Urothelium cell line (cell line): ENCODE measurements around the gene PLS3.
A peak's percentile ranks its signal among the peaks of the same experiment; 100 is the strongest.

Experiments
- DNase-seq: peaks from one replicate; pipeline ENCODE4 v3.0.0; 2011; ENCODE audit warnings: low spot score, mixed read lengths
- FAIRE-seq: peaks from 2 replicates; lab custom pipeline; 2011; peaks lifted over from hg19 to GRCh38; lab: Jason Lieb, UNC

Gene PLS3

DNA sequence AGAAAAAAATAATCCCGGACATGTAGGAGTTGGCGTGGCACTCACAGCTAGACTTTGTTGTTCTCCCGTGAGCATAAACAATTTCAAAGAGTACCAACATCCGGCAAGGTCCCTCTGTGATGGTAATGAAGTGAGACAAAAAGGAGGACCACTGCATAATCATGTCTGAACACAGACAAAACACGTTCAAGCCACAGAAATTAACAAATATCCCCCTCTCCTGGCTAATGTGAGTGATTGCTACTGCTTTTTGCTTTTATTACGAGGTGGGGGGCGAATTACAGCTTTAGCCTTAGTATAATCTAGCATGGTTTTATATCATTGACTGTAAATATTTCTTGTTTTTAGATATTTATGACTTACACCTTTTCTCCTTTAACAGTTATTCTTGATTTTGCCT is 118.5 kb downstream of the PLS3 start:
- DNase-seq: peak; percentile 5
- no peak for FAIRE-seq

DNA sequence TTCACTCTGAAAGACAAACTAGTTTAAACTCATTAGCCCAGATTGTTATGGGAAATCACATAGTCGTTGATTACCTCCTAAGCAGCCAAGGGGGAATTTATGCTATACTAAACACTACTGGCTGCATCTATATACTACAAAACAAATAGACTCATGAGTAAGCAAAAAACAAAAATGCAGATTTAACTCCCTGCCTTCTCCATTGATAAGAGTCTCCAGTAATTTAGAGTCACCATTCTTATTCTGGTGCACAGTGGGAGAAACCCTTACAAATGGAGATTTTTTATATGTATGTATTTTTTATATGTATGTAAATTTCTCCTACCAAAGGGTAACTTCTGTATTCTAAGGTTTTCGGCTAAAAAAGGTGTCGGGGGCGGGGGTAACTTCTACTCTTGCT is 126.6 kb downstream of the PLS3 start:
- no peak for DNase-seq
- no peak for FAIRE-seq

DNA sequence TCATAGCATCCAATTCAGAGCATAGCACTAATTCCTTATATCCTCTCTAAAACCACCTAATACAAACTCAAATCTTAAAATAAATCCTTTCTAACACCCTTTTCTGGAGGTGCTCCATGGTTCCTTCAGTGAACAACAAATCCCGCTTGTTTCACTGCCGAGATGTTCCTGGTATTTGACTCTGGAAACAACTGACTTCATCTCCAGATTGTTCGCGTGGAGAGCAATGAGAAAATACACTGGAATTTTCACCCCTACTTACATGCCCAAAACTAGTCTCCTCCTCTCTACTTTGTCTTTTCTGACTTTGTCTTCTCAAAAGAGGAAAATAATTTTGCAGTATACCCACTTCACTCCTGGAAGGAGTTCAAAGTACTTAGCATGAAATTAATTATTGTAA is 129.0 kb downstream of the PLS3 start:
- no peak for DNase-seq

DNA sequence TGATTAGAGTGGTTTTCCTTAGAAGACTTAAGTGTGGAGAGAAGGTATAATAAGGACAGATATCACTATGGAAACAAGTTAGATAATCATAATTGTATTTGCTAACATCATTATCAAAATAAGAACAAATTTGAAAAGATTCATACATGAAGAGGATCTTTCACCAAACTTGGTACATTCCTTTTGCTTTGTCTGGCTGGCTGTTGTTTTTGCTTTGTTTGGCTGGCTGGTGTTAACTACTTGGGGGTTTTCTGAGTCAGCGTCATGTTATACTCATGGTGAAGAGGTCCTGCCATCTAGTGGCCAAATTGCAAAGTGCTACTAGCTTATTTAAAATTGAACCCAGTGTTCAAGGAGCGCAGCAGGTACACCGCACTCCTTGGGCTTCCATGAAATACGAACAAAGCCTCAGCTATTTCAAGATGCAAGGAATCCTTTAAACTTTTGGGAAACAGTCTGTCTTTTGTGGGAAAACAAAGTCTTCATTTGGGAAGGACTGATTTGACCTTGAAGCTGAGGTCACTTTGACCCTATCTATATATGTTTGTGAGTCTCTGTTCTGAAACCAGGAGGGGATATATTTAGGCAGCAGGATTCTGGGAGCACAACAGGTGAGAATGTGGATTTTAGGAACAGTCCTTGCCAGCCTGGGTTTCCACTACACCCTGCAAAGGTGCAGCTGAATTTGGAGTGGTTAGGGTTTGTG is 129.7 kb downstream of the PLS3 start:
- FAIRE-seq (no peak), DNase-seq (peak; percentile 32)

More for the DNA sequence above, 129.0 kb downstream of the PLS3 start:
- FAIRE-seq: no peak

DNA sequence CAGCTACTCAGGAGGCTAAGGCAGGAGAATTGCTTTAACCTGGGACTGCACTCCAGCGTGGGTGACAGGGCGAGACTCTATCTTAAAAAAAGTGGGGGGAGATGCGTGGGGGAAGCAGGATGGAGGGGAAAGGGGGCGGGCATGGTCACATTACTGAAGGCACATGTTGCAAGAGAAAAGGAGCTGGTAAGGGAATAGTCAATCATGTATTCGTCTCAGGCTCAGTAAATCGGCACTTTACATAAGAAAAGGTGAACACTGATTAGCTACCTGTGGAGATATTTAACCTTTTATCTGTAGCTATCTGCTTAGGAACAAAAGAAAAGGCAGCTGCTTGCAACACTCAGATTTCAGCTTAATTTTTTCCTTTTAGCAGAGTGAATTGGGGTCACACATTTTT is 132.5 kb downstream of the PLS3 start:
- DNase-seq (no peak), FAIRE-seq (no peak)

DNA sequence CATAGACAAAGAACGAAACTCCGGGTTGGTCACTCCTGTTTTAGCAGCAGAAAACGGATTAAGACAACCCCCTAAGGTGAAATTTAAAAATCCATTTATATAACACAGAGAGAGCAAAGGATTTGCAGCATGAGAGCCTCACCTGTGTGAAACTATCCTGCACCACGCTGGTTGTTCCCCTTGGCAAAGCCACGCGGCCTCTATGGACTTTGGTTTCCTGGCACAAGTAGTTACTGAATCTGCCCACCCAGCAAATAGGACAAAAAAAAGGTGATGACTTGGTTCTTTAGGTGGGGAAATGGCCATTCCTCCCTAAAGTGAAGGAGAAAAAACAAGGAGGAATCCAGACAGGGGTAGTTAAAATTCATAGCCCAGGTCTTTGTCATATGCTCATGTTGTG is 133.1 kb downstream of the PLS3 start:
- no peak for DNase-seq
- FAIRE-seq: no peak

DNA sequence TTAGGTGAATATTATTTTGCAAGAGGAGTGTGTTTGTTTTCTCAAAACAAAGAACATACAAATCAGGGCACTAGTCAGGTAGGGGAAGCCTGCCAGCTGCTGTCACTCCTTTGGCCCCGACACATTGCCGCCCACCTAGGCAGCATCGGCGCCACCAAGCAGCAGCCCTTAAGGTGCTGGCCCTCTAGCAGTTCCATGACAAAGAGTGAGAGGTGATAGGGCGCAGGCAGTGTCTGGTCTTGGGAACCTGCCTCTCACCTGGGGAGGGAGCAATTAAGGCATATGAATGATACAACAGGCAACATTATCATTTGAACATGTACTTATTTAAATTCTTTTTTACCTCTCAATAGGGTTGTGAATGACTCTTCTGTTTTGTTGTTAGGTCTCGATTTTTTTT is 135.1 kb downstream of the PLS3 start:
- no peak for FAIRE-seq
- DNase-seq: no peak

DNA sequence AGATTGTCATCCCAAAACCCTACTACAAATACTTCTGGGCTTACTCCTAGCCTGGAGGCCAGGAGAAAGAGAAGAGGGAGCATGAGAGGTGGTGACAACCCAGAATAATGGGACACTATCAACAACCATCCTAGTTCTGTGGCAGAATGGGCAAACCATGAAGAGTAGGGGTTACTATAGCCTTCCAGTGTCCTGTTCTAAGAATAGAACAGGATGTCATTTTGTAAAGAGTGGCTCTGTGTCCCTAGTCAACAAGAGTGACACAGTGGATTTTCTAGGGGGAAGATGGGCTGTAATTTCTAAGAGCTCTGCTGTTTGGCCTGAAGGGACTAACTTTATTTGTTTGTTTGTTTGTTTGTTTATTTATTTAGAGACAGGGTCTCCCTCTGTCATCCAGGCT is 136.0 kb downstream of the PLS3 start:
- no peak for FAIRE-seq

DNA sequence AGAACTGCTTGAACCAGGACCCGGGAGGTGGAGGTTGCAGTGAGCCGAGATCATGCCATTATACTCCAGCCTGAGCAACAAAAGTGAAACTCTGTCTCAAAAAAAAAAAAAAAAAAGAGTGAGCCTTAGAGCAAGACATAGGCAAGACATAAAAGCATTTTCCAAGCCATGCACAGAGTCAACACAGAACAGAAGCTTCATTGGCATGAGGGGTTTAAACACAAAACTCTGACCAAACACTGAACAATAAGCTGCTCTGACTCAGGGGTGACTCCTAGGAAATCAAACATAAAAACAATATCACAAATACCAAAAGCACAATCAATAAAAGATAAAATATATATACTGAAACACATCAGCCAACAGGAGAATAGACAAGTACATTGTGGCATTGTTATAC is 136.8 kb downstream of the PLS3 start:
- no peak for DNase-seq
- no peak for FAIRE-seq

More for the DNA sequence above, 136.0 kb downstream of the PLS3 start:
- no peak for DNase-seq
